Astrocyte of the spinal cord (primary cell): Measurements from ENCODE around the gene MYO1E.

ENCODE experiments used
- DNase-seq: peaks from one replicate; pipeline ENCODE4 v3.0.0; 2011; ENCODE audit warnings: low read depth, low spot score
- H3K4me3 ChIP-seq: 2 replicates; pipeline ENCODE4 v1.5.1; 2011; ENCODE audit warnings: low read depth, mild to moderate bottlenecking, low read length, moderate library complexity
- in situ Hi-C: cut with HindIII; loops from 2 replicates; pipeline ENCODE4 v1.10.0; 2017; ENCODE audit warnings: low sequenced_read_pairs
- TF ChIP-seq, protein P1 (sequence below): IDR thresholded peaks from 2 replicates; pipeline ENCODE4 v1.5.1; 2012; ENCODE audit warnings: low read depth, mild to moderate bottlenecking, low read length, inconsistent platforms

The MYO1E gene

GRCh38 chr15:59399465-59400102 is 26.9 kb upstream of the MYO1E start:
- in situ Hi-C loops, result no loop called here
- H3K4me3 ChIP-seq, result no peak overlapping the region
- TF ChIP-seq, protein P1, sequence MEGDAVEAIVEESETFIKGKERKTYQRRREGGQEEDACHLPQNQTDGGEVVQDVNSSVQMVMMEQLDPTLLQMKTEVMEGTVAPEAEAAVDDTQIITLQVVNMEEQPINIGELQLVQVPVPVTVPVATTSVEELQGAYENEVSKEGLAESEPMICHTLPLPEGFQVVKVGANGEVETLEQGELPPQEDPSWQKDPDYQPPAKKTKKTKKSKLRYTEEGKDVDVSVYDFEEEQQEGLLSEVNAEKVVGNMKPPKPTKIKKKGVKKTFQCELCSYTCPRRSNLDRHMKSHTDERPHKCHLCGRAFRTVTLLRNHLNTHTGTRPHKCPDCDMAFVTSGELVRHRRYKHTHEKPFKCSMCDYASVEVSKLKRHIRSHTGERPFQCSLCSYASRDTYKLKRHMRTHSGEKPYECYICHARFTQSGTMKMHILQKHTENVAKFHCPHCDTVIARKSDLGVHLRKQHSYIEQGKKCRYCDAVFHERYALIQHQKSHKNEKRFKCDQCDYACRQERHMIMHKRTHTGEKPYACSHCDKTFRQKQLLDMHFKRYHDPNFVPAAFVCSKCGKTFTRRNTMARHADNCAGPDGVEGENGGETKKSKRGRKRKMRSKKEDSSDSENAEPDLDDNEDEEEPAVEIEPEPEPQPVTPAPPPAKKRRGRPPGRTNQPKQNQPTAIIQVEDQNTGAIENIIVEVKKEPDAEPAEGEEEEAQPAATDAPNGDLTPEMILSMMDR, result no peak
- DNase-seq, result no peak

DNA sequence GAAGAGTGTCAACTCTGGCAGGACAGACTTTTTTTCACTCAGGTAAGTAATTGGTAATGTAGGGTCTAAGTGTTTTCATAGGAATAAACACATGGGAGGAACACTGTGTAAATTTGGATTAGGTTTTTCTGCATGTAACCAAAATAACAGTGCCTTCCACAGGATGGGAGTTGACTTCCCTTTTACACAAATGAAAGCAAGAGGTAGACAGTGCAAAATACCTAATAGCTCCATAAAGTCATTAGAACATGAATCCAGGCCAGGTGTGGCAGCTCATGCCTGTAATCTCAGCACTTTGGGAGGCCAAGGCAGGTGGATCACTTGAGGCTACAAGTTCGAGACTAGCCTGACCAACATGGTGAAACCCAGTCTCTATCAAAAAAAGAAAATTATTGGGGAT is 25.5 kb upstream of the MYO1E start:
- in situ Hi-C loops, result no loop called here

DNA sequence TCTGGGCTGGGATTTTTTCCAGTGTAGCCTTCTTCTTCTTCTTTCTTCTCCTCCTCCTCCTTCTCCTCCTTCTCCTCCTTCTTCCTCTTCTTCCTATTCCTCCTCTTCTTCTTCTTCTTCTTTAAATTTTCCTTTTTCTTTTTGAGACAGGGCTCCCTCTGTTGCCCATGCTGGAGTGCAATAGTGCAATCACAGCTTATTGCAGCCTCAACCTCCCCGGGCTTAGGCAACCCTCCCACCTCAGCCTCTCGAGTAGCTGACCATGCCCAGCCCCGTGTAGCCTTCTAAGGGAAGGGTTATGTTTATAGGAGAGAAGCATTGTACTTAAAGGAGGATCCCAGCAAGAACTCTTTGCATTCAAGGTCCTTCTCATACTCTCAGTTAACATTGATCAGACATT is 24.0 kb upstream of the MYO1E start:
- in situ Hi-C loops, result no loop called here
- TF ChIP-seq, protein P1, result no peak
- no peak for DNase-seq
- no peak overlapping the region for H3K4me3 ChIP-seq

More for the DNA sequence above, 25.5 kb upstream of the MYO1E start:
- no peak for DNase-seq
- TF ChIP-seq, protein P1, result no peak
- no peak overlapping the region for H3K4me3 ChIP-seq

DNA sequence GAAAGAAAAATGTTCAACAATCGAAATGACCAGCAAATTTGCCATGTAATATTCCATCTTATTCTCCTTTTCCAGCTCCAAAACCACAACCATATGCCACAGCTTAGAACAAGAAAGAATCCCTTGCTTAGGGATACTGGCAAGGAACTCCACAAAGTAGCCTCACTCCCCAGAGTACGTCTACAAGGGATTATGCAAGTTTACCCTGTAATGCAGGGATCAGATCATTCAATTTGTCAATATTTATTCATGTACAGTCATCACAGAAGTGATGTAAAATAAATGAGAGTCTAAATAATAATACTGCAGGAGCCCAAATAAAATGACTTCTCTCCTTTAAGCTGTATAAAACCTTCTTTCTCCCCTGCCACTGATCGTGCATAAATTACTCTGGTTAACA is 23.5 kb upstream of the MYO1E start:
- no peak for DNase-seq
- TF ChIP-seq, protein P1, result no peak
- H3K4me3 ChIP-seq, result no peak overlapping the region
- in situ Hi-C loops, result no loop called here

DNA sequence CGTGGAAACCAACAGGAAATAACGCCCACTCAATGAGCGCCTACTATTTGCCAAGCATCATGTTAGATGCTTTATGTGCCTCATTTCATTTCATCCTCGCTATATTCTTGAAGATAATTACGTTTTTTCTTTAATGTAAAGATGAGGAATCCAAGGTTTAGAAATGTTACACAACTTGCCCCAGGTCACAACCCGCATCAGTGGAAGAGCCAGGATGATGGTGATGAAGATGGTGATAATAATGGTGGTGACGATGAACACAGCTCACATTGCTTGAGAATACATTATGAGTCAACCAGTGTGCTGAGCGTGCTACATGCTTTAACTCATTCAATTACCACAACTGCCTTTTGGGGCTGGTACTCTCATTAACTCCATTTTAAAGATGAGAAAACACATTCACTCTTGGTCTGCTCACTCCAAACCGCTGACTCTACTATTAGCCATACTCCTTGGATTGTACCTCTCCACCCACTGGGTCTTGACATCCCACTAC is 21.5 kb upstream of the MYO1E start:
- in situ Hi-C loops, result no loop called here
- TF ChIP-seq, protein P1, result no peak
- H3K4me3 ChIP-seq, result no peak overlapping the region
- no peak for DNase-seq

- TF ChIP-seq, protein P1, result no peak
- no peak overlapping the region for H3K4me3 ChIP-seq
- no peak for DNase-seq
- in situ Hi-C loops, result no loop called here
Measured at GRCh38 chr15:59392299-59392698, 19.6 kb upstream of the MYO1E start.
